ENCODE data around the gene NDUFV3. TPM values are rescaled to one million over a fixed set of nuclear protein-coding genes. Genes with fewer than 3 reads are reported as not detected.

Gene NDUFV3
- total RNA-seq, 1 donor from 2014 or later, result 32.0 TPM

DNA sequence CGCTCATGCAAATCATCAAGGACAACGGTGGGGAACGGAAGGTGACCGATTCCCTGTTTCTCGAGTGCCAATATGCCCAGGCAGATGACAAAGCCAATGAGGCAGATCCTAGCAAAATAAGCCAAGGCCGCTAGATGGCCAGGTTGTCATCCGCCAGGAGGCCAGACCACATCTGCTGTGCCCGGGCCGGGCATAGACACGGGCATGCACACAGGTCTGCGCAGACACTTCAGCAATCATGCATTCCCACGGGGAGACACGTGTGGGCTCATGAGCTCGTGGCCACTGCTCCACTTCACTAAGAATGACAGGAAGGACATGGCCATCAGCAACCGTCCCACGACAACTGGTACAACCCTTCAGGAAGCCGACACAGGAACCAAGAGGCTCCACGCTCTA lies 37.2 kb upstream of the NDUFV3 start:
- intact Hi-C loops (cut with micrococcal nuclease), result no loop called here

DNA sequence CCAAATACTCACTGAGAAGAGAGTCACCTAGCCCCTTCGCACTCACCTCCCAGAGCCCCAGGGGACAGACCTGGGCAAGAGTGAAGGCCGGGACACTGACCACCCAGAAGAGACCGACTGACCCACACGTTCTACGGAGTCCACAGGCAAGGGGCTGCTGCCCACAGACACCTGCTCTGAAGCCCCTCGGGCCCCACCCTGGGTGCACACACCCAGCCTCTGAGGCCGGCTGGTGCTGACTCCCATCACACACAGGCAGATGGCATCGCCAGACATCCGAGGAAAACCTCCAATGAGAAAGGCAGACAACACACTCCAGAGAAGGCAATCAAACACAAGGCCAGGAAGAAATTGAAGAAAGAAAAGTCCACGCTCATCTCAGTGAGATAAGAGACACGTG lies 35.9 kb upstream of the NDUFV3 start:
- intact Hi-C loops (cut with micrococcal nuclease), result no loop called here

GRCh38 chr21:42858185-42858847 lies 34.8 kb upstream of the NDUFV3 start:
- intact Hi-C loops (cut with micrococcal nuclease), result no loop called here

GRCh38 chr21:42858957-42859890 lies 33.9 kb upstream of the NDUFV3 start:
- intact Hi-C loops (cut with micrococcal nuclease), result no loop called here

- intact Hi-C loops (cut with micrococcal nuclease), result no loop called here
These were observed 33.2 kb upstream of the NDUFV3 start for GRCh38 chr21:42859891-42860230.

DNA sequence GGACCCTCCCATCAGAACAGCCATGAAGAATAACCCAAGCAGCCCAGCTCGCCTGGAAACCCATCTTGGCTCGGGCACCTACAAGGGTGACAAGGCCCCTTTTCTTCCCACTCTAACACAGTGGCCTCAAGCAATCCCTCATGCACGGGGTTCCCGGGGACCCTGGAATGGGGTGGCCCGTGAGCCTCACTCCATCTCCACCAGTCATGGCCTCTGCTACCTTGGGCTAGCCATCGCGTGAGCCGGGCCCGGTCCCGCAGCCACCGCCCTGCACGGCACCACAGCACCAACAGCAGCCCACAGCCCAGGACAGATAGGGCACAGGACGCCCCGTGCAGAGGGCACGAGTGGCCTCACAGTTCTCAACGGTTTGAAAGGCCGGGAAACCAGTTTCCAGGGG lies 32.8 kb upstream of the NDUFV3 start:
- intact Hi-C loops (cut with micrococcal nuclease), result no loop called here

DNA sequence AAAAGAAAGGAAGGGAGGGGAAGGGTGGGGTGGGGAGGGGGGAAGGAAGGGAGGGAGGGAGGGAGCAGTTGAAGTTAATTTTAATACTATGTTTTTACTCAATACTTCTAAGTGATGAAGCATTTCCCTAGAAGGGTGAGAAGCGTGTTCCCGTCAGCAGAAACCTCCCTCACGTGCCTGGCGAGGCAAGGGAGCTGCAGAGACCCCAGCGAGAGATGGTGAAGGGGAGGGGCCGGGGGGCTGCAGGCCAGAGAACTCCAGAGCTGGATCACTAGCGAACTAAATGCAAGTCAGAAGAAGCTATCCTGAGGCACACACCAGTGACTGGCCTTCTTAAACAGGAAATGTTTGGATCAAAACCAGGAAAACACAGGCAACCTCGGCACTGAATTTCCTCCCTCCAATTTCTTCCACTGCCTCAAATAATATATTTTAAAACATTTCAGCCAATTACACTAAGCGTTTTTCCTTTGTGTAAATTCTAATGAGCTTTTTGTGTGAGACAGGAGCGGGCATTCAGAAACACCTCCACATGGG lies 31.7 kb upstream of the NDUFV3 start:
- intact Hi-C loops (cut with micrococcal nuclease), result no loop called here

DNA sequence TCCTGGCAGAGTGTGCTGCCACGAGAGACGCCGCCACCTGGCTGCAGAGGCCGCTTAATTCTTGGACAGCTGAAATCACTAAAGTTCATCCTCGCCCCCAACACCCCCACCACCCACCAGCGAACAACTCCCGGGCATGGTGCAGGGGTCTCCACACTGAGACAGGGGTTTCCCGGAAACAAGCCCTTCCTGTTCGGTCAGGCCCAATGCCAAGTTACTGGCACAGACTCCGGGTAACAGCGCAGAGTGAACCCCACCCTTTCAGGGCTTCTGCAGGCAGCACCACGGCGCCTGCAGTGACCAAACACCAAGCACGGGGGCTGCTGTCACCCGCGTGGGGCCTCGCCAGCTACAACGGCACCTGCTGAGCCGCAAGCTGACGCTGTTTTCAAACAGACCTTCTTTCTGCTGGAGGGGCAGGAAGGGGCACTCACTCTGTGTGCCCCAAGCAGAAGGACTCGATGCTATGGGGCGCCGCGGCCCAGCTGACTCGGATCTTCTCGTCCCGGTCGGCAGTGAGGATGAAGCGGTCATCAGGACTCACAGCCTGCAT lies 31.2 kb upstream of the NDUFV3 start:
- intact Hi-C loops (cut with micrococcal nuclease), result no loop called here

GRCh38 chr21:42862774-42863503 lies 30.2 kb upstream of the NDUFV3 start:
- intact Hi-C loops (cut with micrococcal nuclease), result no loop called here

DNA sequence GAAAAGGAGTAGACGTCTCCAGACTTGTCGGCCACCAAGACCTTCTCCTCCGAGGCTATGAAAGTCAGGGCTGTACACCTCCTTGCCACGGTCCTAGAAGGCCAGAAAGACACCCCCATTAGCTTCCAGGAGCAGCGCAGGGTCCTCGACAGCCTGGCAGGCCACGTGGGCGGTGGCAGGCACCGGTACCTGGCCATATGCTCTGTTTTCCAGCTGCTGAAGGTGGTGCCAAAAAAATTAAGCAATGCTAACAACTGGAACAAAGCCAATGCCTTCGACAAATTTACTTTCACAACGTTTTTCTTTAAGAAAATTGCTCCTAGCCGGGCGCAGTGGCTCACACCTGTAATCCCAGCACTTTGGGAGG lies 29.6 kb upstream of the NDUFV3 start:
- intact Hi-C loops (cut with micrococcal nuclease), result no loop called here

- intact Hi-C loops (cut with micrococcal nuclease), result no loop called here
These were observed 28.8 kb upstream of the NDUFV3 start for GRCh38 chr21:42864286-42864685.

DNA sequence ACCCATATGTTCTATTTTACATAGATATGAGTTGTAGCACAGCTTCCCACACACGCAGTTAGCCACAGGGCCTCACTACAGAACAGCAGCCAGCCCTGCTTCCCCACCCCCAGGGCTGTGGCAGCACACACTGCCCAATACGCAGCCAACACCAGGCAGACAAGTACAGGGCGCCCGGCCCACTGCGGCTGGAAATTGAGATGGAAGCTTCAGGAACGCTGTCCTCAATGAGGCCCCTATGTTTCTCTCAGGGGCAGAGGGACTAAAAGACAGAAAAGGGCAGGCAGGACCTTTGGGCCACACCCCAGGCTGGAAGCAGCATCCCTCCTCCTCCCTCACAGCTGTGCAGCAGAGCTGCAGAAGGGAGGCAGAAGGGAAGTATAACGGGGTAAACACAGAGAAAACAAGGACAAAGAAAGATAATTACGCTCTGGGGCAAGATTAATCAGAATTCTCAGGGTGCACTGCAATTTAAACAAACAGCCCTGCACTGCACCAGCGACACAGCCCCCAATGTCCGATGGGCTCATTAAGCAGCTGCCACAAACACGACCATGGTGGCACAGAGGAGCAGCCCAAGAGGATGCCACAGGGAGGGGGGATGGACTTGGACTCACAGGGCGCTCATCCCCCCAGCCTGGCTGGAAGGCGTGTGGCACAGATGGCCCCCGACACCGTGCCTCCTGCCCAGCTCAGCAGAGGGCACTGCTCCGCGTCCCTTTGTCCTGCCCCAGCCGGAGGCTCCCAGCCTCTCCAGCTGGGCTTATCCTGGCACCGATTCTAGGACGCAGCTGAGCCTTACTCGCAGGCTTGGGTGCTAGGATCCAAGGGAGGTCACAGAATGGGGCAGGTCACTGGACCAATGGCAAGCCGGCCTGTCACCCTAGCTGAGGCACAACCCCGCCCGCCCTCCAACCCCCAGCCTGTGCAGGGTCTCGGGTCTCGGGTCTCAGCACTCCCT lies 28.0 kb upstream of the NDUFV3 start:
- intact Hi-C loops (cut with micrococcal nuclease), result no loop called here

DNA sequence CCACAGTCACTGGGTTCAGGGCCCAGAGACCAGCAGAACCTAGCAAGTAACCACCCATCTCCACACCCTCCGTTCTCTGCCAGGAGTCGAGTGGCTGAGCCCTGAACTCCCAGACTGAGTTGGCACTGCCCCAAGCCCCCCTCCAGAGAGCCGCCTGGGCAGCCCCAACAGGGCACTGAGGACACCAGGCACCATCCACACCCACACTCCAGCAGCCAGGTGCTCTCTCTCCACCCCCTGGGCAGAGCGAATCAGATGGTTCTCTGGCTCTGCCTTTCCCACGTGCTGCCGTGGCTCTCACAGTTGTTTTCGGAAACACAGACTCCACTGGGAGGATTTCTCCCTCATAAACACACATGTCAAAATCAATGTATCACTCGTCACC lies 27.3 kb upstream of the NDUFV3 start:
- intact Hi-C loops (cut with micrococcal nuclease), result no loop called here

- intact Hi-C loops (cut with micrococcal nuclease), result no loop called here
These were observed 24.9 kb upstream of the NDUFV3 start for GRCh38 chr21:42868196-42868595.

DNA sequence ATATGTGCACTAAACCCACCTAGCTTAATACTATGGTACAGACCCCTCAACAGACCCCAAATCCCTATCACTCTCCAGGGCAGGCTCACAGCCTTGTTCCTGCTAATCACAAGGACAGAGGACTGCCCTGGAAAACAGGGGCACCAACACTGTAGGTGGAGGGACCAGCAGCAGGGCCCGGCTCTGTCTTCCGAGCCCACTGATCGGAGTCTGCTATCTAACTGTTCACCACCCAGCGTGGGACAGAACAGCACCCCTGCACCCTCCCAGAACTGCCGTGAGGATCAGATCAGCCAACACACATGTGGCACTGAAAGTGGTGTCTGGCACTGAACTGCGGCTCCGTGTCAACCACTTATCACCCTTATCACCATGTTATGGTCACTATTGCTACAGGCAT lies 20.0 kb upstream of the NDUFV3 start:
- intact Hi-C loops (cut with micrococcal nuclease), result no loop called here

GRCh38 chr21:42875811-42876210 lies 17.3 kb upstream of the NDUFV3 start:
- intact Hi-C loops (cut with micrococcal nuclease), result loop anchor here (5.0 kb wide), 1 partner anchor 269 kb away; no protein-coding TSS in a partner anchor

DNA sequence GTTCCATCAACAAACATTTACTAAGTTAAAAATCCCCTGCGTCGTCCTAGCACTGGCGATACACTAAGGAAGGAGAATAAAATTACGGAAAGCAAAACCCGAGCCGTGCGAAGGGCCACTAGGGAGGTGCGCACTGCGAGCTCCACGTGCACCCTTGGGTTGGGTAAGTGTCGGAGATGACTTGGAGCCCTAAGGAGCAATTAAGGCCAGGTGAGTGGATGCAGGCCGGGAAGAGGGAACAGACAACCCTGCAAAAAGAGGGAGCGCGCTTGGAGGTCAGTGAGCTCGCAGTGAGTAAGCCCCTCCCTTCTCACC lies 14.5 kb upstream of the NDUFV3 start:
- intact Hi-C loops (cut with micrococcal nuclease), result loop anchor here (5.0 kb wide), 1 partner anchor 271 kb away; no protein-coding TSS in a partner anchor

GRCh38 chr21:42878993-42879787 lies 13.9 kb upstream of the NDUFV3 start, which contains the start of gene WDR4:
WDR4 (minus strand) TSS chr21:42879539; CDS start chr21:42879495, 44 bp downstream.
- intact Hi-C loops (cut with micrococcal nuclease), result loop anchor here (1.0 to 5.0 kb wide), 3 partner anchors 14 to 272 kb away; partner anchors contain the start of genes NDUFV3 and PKNOX1

GRCh38 chr21:42880352-42880751 lies 12.8 kb upstream of the NDUFV3 start:
- intact Hi-C loops (cut with micrococcal nuclease), result no loop called here
